K562 (cell line): Measurements from ENCODE around the gene INTS1. TPM values are rescaled to one million over a fixed set of nuclear protein-coding genes. Genes with fewer than 3 reads are reported as not detected.

Experiments
- ATAC-seq: fragments of 200-7000 bp; cut with Tn5 transposase; 3 replicates; pipeline ENCODE4 v1.9.1; 2020; ENCODE audit warnings: moderate library complexity
- BruUV-seq: library from RNA; stranded (reverse); fragments of 400-500 nt; replicated peaks from 2 replicates; lab custom pipeline; 2021; lab: Mats Ljungman, UMichigan
- CTCF ChIA-PET: fragments of 300-600 bp; formaldehyde crosslinking; extraction: SDS; loops from one replicate; lab custom pipeline; 2021; ENCODE audit warnings: low intra/inter-chr PET ratio; lab: Yijun Ruan, JAX
- POLR2A ChIA-PET: fragments of 300-600, 350-650 bp; sonication (Branson Sonifier 250); formaldehyde crosslinking; extraction: SDS; loops from one replicate; lab custom pipeline; 2021; ENCODE audit warnings: antibody characterized with exemption, inconsistent platforms; lab: Yijun Ruan, JAX
- DNase-seq, 4 experiments: peaks; one replicate each; pipeline versions ENCODE4 v3.0.0 to v3.0.0-alpha.2; 2011 to 2018; ENCODE audit warnings: low spot score in 3 of 4, mixed read lengths in 3 of 4; ENCODE audit errors: extremely low read depth in 1 of 4
- FAIRE-seq: peaks from 2 replicates; lab custom pipeline; 2011; peaks lifted over from hg19 to GRCh38; lab: Jason Lieb, UNC
- H2AFZ ChIP-seq: 2 replicates; pipeline ENCODE4 v1.6.0; 2011; ENCODE audit warnings: low read depth, low read length, control low read depth, inconsistent platforms
- H3K27ac ChIP-seq: fragments of 200-600 bp; 3 replicates; pipeline ENCODE4 v1.8.0; 2011; ENCODE audit warnings: low read depth, mild to moderate bottlenecking, control low read depth, inconsistent platforms, low read length, moderate library complexity, mixed read lengths; ENCODE audit errors: extremely low read depth
- H3K27me3 ChIP-seq, 2 experiments: fragments of 300-600 bp in 1 of 2; 2 replicates in 1 of 2; 3 replicates in 1 of 2; pipeline versions ENCODE4 v1.6.0 to v1.8.0; 2011; ENCODE audit warnings: inconsistent platforms in 2 of 2, low read length in 2 of 2, mild to moderate bottlenecking in 1 of 2, mixed read lengths in 1 of 2, moderate library complexity in 1 of 2; ENCODE audit not compliant: control insufficient read depth in 2 of 2, insufficient read depth in 2 of 2
- H3K36me3 ChIP-seq: fragments of 300-600 bp; 3 replicates; pipeline ENCODE4 v1.8.0; 2011; ENCODE audit warnings: mild to moderate bottlenecking, low read length, inconsistent platforms; ENCODE audit not compliant: control insufficient read depth, insufficient read depth
- H3K4me1 ChIP-seq, 2 experiments: fragments of 200-600 bp in 1 of 2; replicated peaks in 1 of 2; 2 replicates in 1 of 2; 3 replicates in 1 of 2; pipeline versions ENCODE4 v1.5.1 to v1.8.0; 2011; ENCODE audit warnings: inconsistent platforms in 2 of 2, low read length in 2 of 2, mild to moderate bottlenecking in 1 of 2, mixed read lengths in 1 of 2, moderate library complexity in 1 of 2; ENCODE audit not compliant: control insufficient read depth in 2 of 2, insufficient read depth in 2 of 2
- H3K4me2 ChIP-seq: 2 replicates; pipeline ENCODE4 v1.6.1; 2011; ENCODE audit warnings: low read length, control low read depth, inconsistent platforms, mixed read lengths; ENCODE audit not compliant: insufficient read depth
- H3K4me3 ChIP-seq: fragments of 200-600 bp; sonication (generic), shearing (Covaris generic); 2 replicates; pipeline ENCODE4 v1.5.1; 2016; ENCODE audit warnings: control low read depth, inconsistent platforms
- H3K79me2 ChIP-seq: fragments of 200-600 bp; 3 replicates; pipeline ENCODE4 v1.8.0; 2011; ENCODE audit warnings: low read length, inconsistent platforms; ENCODE audit not compliant: control insufficient read depth, insufficient read depth
- H3K9ac ChIP-seq, 2 experiments: 2 replicates each; pipeline versions ENCODE4 v1.6.0 to v1.6.1; 2011; ENCODE audit warnings: low read depth in 2 of 2, low read length in 2 of 2, control low read depth in 1 of 2, inconsistent platforms in 1 of 2, mild to moderate bottlenecking in 1 of 2, mixed read lengths in 1 of 2; ENCODE audit not compliant: insufficient read depth in 1 of 2
- H3K9me1 ChIP-seq: one replicate; pipeline ENCODE4 v1.6.0; 2011; ENCODE audit warnings: inconsistent platforms, mild to moderate bottlenecking, low read length, moderate library complexity; ENCODE audit not compliant: control insufficient read depth, insufficient read depth
- H3K9me3 ChIP-seq: replicated peaks from 2 replicates; pipeline ENCODE4 v1.5.1; 2011; ENCODE audit warnings: low read depth, low read length, inconsistent platforms; ENCODE audit not compliant: control insufficient read depth, insufficient read depth
- H4K20me1 ChIP-seq: replicated peaks from 2 replicates; pipeline ENCODE4 v1.6.1; 2011; ENCODE audit warnings: low read length, inconsistent platforms, mixed read lengths; ENCODE audit not compliant: control insufficient read depth, insufficient read depth
- CREBBP ChIP-seq: IDR thresholded peaks from one replicate; pipeline ENCODE4 v1.6.1; 2012; ENCODE audit warnings: low read depth, mild to moderate bottlenecking, control low read depth, inconsistent platforms, low read length
- DIDO1 ChIP-seq: fragments of 450-650 bp; IDR thresholded peaks from 2 replicates; pipeline ENCODE4 v1.6.1; 2016; ENCODE audit warnings: low read depth, missing biosample characterization, missing genetic modification characterization
- HMG20A ChIP-seq: fragments of 450-650 bp; formaldehyde crosslinking; conservative IDR thresholded peaks from 2 replicates; pipeline ENCODE4 v1.4.0; 2020; ENCODE audit warnings: mild to moderate bottlenecking, mixed read lengths
- NFE2L1 ChIP-seq: fragments of 450-650 bp; IDR thresholded peaks from 2 replicates; pipeline ENCODE4 v1.6.1; 2016; ENCODE audit warnings: missing genetic modification characterization, low read depth, mild to moderate bottlenecking, missing compliant biosample characterization, moderate library complexity, borderline replicate concordance
- NRF1 ChIP-seq, 2 experiments: fragments of 450-650 bp; IDR thresholded peaks in 1 of 2; conservative IDR thresholded peaks in 1 of 2; 2 replicates each; pipeline ENCODE4 v1.6.1; 2014; ENCODE audit warnings: mild to moderate bottlenecking in 2 of 2
- PML ChIP-seq: IDR thresholded peaks from 2 replicates; pipeline ENCODE4 v1.6.1; 2012; ENCODE audit warnings: low read length, inconsistent platforms
- POLR2B ChIP-seq: fragments of 450-650 bp; IDR thresholded peaks from 2 replicates; pipeline ENCODE4 v1.6.1; 2018; ENCODE audit warnings: low read depth; ENCODE audit not compliant: partially characterized antibody
- SMARCA4 ChIP-seq: fragments of 450-650 bp; IDR thresholded peaks from 2 replicates; pipeline ENCODE4 v1.6.1; 2016
- SNRNP70 ChIP-seq: fragments of 200-400 bp; formaldehyde crosslinking; optimal IDR thresholded peaks from 2 replicates; pipeline ENCODE3; 2017; ENCODE audit warnings: low read depth, low read length
- ZNF347 ChIP-seq: fragments of 450-650 bp; formaldehyde crosslinking; IDR thresholded peaks from 2 replicates; pipeline ENCODE4 v1.4.0; 2020; ENCODE audit warnings: low read depth, mild to moderate bottlenecking, moderate library complexity
- WGBS: fragments of 100-300 bp; shearing (Covaris generic); methylation state at CpG from one replicate; pipeline ENCODE4 v1.1.6; 2016; ENCODE audit warnings: low coverage, mixed read lengths; ENCODE audit not compliant: insufficient coverage; ENCODE audit errors: missing lambda C conversion rate; 5-methylcytosine and 5-hydroxymethylcytosine counted together
- in situ Hi-C: fragments of 300-500 bp; cut with MboI; formaldehyde crosslinking; loops from 4 replicates; pipeline ENCODE4 v1.15.0; 2018; ENCODE audit warnings: inconsistent platforms, mixed read lengths
- intact Hi-C: fragments of 100-400 bp; cut with micrococcal nuclease; formaldehyde crosslinking; loops from 2 replicates; pipeline ENCODE4 v1.14.2; 2022
- polyA plus RNA-seq, 8 experiments: library from polyadenylated mRNA; depleted of rRNA in 4 of 8; stranded (reverse) in 5 of 8; unstranded in 3 of 8; fragments of >200 nt; fragmentation: Nextera tagmentation in 2 of 8; fragmentation: Illumina TruSeq in 1 of 8; extraction: Ambion mirVana in 2 of 8; extraction: Trizol in 1 of 8; gene quantifications; 2 replicates each; pipeline versions ENCODE4 v1.2.1 to v1.2.3, GENCODE V29; 2011 to 2014; ENCODE audit warnings: inconsistent platforms in 1 of 8, missing spikeins in 1 of 8
- total RNA-seq, 7 experiments: library from RNA; depleted of rRNA in 6 of 7; stranded (reverse); fragments of >200 nt in 6 of 7; fragmentation: Illumina TruSeq in 2 of 7; extraction: Trizol in 2 of 7; gene quantifications; 2 replicates each; pipeline versions ENCODE4 v1.2.1 to v1.2.3, GENCODE V29; 2011 to 2021; ENCODE audit warnings: low replicate concordance in 1 of 7
- TF ChIP-seq, protein P1 (sequence below), 2 experiments: fragments of 150-350 bp in 1 of 2; IDR thresholded peaks; 2 replicates each; pipeline ENCODE4 v1.6.1; 2012 to 2016; ENCODE audit warnings: low read depth in 2 of 2, low read length in 2 of 2, mild to moderate bottlenecking in 1 of 2, moderate library complexity in 1 of 2
- TF ChIP-seq, protein P2 (sequence below): fragments of 150-350 bp; conservative IDR thresholded peaks from 2 replicates; pipeline ENCODE4 v1.6.1; 2014; ENCODE audit warnings: low read length
- TF ChIP-seq, protein P3 (sequence below), 2 experiments: IDR thresholded peaks; 2 replicates each; pipeline ENCODE4 v1.6.1; 2011; ENCODE audit warnings: borderline replicate concordance in 1 of 2, control low read depth in 1 of 2, low read depth in 1 of 2, low read length in 1 of 2, mild to moderate bottlenecking in 1 of 2, mixed read lengths in 1 of 2, moderate library complexity in 1 of 2; ENCODE audit not compliant: insufficient read depth in 1 of 2, insufficient read length in 1 of 2, poor library complexity in 1 of 2, severe bottlenecking in 1 of 2; ENCODE audit errors: extremely low read depth in 1 of 2

INTS1 gene
- total and polyA plus RNA-seq, 9 of the 15 experiments (the other 6 are each of a cell fraction or from before 2014, with no cell fraction given), result 0.34 to 119 (median 18.5) TPM

DNA sequence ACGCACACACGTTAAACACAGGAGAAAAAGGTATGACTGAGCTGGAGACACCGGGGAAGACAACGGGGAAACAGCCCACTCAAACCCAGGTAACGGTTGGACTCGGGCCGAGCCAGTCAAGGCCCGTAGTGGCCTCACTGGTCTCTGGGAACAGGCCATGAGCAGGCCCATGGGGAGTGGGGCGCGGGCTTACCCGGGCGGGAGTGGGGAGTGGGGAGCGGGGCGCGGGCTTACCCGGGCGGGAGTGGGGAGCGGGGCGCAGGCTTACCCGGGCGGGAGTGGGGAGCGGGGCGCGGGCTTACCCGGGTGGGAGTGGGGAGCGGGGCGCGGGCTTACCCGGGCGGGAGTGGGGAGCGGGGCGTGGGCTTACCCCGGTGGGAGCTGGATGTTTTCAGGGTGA lies 11.5 kb downstream of the INTS1 start:
- no peaks in the 10 kb centered on the region for H4K20me1 ChIP-seq
- CTCF ChIA-PET, result no interaction called here
- H3K79me2 ChIP-seq, result no peaks in the 10 kb centered on the region
- ATAC-seq, result no peak
- 97% methylated on average over 11 of the region's 33 CpGs for WGBS
- peaks cover 0 to 9% of the 10 kb centered on the region in 2 experiments; a peak in 1 of 5 replicates for H3K4me1 ChIP-seq
- no peaks in the 10 kb centered on the region for H3K27me3 ChIP-seq
- no peak overlapping the region for H3K9ac ChIP-seq
- no peaks in the 10 kb centered on the region for H3K9me3 ChIP-seq
- peaks cover 87% of the 10 kb centered on the region; the same call in 2 of the 3 replicates for H3K36me3 ChIP-seq
- no peak for FAIRE-seq
- no peak overlapping the region for H2AFZ ChIP-seq
- in situ Hi-C loops (no loop called here), intact Hi-C loops (no loop called here)
- H3K9me1 ChIP-seq, result no peaks in the 10 kb centered on the region
- no peak overlapping the region for H3K4me3 ChIP-seq
- no TSS peak for BruUV-seq
- no peak overlapping the region for H3K27ac ChIP-seq
- no peak for DNase-seq
- TF ChIP-seq, protein P1, sequence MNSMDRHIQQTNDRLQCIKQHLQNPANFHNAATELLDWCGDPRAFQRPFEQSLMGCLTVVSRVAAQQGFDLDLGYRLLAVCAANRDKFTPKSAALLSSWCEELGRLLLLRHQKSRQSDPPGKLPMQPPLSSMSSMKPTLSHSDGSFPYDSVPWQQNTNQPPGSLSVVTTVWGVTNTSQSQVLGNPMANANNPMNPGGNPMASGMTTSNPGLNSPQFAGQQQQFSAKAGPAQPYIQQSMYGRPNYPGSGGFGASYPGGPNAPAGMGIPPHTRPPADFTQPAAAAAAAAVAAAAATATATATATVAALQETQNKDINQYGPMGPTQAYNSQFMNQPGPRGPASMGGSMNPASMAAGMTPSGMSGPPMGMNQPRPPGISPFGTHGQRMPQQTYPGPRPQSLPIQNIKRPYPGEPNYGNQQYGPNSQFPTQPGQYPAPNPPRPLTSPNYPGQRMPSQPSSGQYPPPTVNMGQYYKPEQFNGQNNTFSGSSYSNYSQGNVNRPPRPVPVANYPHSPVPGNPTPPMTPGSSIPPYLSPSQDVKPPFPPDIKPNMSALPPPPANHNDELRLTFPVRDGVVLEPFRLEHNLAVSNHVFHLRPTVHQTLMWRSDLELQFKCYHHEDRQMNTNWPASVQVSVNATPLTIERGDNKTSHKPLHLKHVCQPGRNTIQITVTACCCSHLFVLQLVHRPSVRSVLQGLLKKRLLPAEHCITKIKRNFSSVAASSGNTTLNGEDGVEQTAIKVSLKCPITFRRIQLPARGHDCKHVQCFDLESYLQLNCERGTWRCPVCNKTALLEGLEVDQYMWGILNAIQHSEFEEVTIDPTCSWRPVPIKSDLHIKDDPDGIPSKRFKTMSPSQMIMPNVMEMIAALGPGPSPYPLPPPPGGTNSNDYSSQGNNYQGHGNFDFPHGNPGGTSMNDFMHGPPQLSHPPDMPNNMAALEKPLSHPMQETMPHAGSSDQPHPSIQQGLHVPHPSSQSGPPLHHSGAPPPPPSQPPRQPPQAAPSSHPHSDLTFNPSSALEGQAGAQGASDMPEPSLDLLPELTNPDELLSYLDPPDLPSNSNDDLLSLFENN (IDR thresholded peaks at IDR 0.05; ENCODE audit: low read depth in 2 of 2, low read length in 2 of 2), result no peak
- TF ChIP-seq CREBBP (no peak), SMARCA4 (no peak), PML (no peak), SNRNP70 (no peak), NFE2L1 (no peak), NRF1 (conservative IDR thresholded peaks at IDR 0.05 in 1 of 2, IDR thresholded peaks at IDR 0.05 in 1 of 2) (no peak), DIDO1 (no peak), POLR2B (no peak), HMG20A (CRISPR knock-in tag) (no peak), ZNF347 (CRISPR knock-in tag) (no peak)
- TF ChIP-seq, protein P2, sequence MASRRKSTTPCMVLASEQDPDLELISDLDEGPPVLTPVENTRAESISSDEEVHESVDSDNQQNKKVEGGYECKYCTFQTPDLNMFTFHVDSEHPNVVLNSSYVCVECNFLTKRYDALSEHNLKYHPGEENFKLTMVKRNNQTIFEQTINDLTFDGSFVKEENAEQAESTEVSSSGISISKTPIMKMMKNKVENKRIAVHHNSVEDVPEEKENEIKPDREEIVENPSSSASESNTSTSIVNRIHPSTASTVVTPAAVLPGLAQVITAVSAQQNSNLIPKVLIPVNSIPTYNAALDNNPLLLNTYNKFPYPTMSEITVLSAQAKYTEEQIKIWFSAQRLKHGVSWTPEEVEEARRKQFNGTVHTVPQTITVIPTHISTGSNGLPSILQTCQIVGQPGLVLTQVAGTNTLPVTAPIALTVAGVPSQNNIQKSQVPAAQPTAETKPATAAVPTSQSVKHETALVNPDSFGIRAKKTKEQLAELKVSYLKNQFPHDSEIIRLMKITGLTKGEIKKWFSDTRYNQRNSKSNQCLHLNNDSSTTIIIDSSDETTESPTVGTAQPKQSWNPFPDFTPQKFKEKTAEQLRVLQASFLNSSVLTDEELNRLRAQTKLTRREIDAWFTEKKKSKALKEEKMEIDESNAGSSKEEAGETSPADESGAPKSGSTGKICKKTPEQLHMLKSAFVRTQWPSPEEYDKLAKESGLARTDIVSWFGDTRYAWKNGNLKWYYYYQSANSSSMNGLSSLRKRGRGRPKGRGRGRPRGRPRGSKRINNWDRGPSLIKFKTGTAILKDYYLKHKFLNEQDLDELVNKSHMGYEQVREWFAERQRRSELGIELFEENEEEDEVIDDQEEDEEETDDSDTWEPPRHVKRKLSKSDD, result no peak
- TF ChIP-seq, protein P3, sequence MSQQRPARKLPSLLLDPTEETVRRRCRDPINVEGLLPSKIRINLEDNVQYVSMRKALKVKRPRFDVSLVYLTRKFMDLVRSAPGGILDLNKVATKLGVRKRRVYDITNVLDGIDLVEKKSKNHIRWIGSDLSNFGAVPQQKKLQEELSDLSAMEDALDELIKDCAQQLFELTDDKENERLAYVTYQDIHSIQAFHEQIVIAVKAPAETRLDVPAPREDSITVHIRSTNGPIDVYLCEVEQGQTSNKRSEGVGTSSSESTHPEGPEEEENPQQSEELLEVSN (IDR thresholded peaks at IDR 0.05; ENCODE audit: borderline replicate concordance in 1 of 2, extremely low read depth in 1 of 2, insufficient read depth in 1 of 2, insufficient read length in 1 of 2, low read depth in 1 of 2, low read length in 1 of 2, poor library complexity in 1 of 2, severe bottlenecking in 1 of 2), result no peak
- POLR2A ChIA-PET, result interaction anchor here (0.8 kb wide), 1 partner anchor 50 kb away, joined by 3 read pairs; no protein-coding TSS in a partner anchor
- H3K4me2 ChIP-seq, result no peak overlapping the region
